Amniotic stem cell (primary cell): ENCODE results near the gene LHB.
A peak's percentile ranks its signal among the peaks of the same experiment; 100 is the strongest.

ENCODE experiments used
- DNase-seq: peaks from one replicate; lab custom pipeline; 2025; lab: John Stamatoyannopoulos, UW

LHB gene

DNA sequence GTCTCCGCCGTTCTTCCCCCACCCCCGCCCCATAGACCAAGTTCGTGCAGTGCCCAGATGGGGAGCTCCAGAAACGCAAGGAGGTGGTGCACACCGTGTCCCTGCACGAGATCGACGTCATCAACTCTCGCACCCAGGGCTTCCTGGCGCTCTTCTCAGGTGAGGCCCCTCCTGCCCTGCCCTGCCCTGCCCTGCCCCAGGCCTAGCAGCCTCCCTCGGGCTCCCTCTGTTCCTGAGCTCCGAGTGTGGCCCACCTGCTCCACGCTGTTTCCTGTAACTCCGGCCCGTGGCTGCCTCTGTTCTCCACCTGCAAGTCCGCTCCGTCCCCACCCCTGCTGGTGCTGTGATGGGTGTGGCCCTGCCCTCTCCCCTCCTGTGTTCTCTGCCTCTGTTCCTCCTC, 6.4 kb downstream of the LHB start:
- DNase-seq: no peak

DNA sequence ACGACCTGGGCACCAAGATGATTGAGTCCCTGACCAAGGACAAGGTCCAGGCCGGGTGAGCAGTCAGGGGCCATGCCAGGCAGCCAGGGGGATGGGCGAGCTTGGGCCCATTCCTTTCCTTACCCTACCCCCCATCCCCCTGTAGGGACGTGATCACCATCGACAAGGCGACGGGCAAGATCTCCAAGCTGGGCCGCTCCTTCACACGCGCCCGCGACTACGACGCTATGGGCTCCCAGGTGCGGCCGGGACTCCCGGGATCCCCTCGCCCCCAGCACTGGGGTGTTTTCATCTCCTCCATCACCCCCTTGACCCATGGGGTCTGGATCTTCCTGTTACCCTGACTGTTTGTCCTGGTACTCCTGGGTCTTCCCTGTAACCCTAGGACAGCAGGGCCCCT, 7.1 kb downstream of the LHB start:
- DNase-seq: no peak

DNA sequence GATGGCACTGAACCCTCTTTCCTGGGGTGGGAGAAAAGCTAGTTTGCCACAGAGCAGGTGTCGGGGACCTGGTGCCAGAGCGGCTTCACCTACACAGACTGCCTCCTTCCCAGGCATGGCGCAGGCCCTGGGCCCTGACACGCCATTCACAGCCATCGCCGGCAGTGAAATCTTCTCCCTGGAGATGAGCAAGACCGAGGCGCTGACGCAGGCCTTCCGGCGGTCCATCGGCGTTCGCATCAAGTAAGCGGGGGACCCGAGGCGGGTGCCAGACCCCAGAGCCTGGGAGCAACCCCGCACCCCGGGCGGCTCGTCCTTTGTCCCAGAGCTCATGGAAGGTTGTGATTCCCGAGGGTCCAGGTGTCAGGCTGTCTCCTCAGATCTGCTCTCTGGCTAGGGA, 10.0 kb downstream of the LHB start:
- no peak for DNase-seq

DNA sequence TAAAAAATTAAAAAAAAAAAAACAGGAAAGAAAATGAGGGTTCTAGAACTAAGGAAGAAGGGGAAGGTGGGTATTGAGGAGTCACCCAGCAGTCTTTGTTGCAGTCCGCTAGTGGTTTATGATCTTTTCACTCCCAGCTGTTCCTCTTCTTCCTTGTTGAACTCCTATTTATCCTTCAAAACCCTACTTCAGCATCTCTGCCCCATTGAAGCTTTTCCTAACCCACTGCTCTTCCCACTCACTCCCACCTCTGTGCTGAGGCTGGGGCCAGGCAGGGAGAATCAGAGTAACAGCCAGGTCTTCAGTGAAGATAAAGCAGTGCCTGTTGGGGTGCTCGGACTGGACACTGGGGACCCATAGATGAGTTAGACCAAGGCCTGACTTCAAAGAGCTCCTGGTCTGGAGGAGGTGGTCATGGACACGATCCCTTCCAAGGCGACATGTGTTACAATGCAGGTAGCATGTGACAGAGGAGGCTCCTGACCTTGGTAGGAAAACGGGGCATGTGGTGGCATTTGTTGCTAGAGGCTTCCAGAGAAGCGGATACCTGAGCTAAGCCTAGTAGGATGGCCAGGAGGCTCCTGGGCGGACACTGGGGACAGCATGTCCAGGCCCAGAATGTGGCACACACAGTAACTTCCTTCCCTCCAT, 11.8 kb downstream of the LHB start:
- DNase-seq: no peak

DNA sequence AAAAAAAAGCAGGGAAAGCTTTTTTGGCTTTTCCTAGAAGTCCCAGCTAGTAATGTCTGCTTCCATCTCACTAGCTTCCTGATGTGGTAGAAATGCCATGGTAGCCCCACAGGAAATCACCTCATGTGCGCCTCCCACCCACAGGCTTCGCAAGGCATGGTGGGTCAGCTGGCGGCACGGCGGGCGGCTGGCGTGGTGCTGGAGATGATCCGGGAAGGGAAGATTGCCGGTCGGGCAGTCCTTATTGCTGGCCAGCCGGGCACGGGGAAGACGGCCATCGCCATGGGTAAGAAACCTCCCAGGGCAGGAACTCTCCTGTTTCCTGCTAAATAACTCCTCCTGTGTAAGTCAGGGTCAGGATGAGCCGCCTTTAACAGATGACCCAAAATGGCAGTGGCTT, 12.8 kb downstream of the LHB start:
- no peak for DNase-seq

DNA sequence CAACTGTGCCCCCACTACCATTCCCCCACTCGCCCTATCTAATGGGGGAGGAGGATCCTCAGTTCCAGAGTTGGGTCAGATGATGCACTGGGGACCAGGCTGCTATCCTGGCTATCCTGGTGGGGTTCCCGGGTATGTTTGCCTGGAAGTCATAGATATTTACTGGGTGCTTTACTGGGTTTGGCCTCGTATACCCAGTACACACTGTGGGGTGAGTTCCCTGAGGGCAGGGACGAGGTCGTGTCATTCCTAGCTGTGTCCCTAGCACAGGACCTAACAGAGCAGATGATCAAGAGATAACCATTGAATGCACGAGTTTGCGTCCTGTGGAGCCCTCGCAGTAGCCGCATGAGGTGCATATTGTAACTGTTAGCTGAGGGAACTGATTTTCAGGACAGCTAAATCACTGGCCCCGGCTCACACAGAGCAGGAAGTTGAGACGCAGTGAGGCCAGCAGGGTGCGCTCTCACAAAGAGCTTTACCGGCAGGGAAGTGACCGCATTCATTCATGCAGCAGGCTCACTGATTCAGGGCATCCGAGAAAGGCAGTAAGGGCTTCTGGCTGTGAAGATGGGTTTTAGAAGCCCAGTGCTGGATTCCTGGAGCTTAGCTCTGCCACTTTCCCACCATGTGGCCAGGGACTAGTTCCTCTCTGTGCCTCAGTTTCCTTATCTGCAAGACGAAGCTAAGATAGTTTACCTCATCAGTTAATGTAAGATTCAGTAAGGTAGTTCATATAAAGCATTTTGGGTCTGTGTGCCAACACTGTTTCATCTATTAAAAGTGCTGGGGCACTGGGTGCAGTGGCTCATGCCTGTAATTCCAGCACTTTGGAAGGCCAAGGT, 17.2 kb downstream of the LHB start:
- DNase-seq: peak; percentile 23

DNA sequence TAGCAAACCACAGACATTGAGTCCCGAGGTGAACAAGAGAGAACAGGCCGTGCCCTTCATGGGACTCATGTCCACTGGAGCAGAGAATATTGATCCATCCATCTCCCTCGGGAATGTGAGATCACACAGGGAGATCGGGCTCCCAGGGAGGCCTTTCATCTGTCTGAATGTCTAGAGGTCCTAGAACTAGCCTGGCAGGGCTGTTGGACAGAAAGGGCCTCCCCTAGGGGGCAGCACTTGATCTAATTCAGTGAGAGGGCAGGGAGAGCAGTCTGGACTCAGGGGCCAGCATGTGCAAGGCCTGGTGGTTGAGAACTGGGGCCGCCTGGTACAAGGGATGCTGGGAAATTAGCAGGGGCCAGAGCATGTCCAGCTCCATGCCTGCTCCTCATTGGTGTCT, 18.9 kb downstream of the LHB start:
- no peak for DNase-seq

DNA sequence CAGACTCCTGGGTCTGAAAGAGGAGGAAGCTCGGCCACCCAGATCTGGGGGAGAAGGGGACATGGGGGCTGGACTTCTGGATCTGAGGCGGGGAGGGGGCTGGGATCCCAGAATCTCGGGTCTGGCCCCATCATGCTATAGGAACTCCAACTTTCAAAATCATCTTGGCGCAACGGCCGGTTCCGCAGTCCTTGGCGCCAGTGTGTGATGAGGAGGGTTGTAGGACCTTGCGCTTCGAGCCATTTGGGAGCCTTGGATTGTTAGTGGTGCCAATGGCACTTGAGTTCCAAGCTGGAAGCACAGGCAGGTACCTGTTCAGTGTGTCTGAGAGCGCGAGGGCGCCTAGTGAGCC, 22.9 kb downstream of the LHB start:
- no peak for DNase-seq

DNA sequence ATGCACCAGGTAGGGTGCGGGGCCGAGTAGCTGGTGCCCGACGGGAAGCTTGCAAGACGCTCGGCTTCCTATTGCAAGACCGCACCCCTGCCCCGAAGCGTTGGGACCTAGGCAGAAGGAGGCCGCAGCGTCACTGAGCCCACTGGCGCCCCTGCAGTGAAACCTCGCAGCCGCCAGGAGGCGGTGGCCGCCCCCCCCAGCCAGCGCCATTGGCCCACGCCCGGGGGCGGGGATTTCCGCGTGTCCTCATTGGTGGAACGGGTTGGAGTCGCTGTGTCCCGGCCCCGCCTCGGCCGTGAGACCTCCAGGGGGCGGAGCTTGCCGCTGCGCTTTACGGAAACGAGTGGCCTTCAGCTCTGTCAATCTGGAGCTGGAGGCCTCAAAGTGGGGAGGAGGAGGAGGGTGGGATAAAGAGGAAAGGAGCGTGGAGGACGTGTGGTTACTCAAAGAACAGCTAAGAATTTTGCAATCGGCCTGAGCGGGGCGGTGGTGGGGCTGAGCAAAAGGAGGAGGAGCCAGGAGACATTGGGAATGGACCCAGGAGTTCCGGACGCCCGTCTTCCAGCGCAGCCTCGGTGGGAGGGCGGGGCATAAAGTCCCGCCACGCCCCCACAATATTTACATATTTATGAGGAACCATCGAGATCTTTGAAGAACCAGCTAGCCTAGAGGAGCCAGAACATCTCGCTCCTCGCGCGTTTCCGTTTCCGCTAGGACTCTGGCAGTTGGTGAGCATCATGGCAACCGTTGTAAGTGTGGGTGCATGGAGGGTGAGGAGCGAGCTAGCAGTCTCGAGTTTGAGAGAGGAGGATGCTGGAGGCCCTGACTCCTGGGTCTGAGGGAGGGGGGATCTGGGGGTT, 23.5 kb downstream of the LHB start, which contains the start of the genes GYS1 and RUVBL2:
Gene GYS1, minus strand, starts transcription at position 135 of the 860 bp plus-strand sequence. CDS start 197 bp downstream, outside the sequence.
Gene RUVBL2, plus strand, starts transcription at position 713 of the 860 bp plus-strand sequence. Its CDS starts 25 bp downstream, at position 738.
- DNase-seq: peak; percentile 100

DNA sequence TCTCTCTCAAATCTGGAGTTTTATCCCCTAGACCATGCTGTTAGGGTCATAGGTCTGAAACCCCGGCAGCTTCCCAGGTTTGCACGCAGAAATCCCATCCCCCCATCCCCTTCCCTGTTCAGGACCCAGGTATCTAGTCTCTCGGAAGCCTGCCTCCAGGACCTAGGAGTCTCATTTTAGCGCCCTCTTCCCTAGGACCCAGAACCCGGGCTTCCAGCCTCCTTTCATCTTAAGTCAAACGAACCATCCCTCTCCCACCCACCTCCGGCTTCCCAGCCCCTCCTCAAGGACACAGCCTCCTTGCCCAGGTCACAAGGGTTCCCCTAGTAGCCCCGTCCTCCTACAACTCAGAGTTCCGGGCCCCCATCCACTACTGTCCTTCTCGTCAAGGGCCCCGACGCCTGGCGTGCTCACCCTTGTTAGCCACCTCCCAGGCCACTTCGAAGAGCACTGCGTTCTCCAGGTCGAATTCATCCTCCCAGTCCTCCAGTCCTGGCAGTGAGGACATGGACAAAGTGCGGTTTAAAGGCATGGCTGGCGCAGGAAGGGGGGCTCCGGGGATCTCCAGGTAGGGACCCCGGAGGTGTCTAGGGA, 24.2 kb downstream of the LHB start:
- no peak for DNase-seq

DNA sequence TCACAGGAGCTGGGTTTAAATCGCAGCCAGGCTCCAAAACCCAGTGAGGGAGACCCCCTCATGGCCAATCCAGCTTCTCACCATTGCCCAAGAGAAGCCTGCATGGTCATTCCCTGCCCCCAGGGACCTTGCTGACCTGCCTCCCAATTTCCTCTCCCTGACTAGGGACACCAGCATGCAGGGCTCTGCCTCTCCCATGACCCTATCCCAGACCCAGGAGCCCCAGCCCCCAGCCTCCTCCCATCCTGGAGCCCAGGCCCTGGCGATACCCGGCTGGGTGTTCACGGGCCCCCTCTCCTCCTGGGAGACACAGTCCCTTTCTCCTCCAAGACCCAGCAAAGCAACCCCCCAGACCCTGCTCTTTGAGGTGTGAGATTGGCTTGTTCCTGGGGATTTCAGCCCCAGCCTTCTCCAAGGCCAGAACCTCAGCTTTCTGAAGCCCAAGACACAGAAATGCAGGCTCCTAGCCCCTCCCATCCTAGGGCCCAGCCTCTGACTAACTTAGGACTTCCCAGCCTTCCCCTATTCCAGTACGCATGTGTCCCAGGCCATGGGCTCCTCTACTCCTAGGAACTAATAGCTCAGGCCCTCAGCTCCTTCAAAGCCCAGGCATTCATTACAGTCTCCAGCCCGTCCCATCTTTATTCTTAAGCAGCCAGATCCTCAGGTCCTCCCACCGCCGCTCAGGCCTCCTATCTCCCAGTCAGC, 24.9 kb downstream of the LHB start:
- peak; percentile 74 for DNase-seq

DNA sequence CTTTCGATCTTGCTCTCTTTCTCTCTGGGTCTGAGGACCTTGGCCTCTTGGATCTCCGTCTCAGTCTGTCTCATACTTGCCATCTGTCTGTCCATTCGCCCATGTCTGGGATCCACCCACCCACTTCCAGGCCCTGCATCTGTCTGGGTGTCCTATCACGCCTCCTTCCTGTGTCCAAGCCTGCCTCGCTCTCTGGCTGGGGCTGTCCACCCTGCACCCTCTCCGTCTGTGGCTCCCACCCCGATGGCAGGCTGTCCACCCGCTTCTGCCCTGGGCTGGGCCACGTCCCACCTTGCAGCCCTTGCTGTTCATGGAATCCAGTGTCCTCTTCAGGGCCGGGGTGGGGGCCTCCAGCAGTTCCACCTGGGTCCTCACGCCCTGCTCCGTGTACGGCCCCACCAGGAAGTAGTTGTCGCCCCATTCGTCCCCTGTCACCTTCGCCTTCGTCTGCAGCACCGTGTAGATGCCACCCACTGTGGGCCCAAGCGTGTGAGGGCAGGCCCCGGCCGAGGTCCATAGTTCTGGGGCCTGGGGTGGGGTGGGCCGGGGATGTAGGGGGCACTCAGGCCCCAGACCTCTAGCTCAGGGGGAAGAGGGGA, 25.8 kb downstream of the LHB start:
- DNase-seq: no peak

DNA sequence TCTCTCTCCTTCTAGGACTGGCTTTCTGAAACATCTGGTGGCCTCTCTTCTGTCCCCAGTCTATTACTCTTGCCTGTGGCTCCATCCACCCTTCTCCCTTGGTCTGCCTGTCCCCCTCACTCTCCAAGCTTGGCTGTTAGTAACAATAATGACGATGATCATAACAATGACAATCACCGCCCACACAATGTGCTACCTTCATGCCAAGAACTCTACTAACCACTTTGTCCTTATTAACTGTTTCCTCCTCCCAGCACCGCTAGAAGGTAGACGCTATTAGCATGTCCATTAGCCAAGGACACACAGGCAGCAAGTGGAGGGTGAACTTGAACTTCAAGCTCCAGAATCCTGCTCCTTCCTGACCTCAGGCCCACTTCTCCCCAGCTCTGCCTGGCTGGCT, 26.5 kb downstream of the LHB start:
- DNase-seq: no peak

DNA sequence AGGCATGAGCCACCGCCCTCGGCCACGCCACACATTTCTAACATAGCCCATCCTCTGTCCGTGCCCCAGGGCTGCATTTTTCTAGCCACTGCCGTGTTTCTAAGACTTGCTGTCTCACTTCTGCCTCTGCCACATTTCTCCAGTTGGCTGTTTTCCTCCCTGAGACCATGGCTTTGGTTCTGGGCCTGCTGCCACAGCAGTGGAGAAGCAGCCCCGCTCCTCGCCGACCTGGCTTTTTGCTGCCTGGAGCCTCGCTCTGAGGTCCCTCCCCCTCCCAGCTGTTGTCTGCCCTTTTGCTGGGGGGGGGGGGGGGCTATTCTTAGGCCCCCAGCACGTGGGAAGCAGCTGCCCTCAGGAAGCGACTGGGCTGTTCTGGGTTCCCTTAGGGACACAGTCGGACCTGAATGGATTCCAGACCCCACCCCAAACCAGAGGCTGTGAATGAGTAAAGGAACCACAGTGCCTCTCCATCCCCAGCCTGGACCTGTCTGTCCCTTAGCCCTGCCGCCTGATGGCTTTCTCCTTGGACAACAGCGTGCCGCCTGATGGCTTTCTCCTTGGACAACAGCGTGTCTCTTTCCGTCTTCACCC, 27.1 kb downstream of the LHB start:
- DNase-seq: no peak

DNA sequence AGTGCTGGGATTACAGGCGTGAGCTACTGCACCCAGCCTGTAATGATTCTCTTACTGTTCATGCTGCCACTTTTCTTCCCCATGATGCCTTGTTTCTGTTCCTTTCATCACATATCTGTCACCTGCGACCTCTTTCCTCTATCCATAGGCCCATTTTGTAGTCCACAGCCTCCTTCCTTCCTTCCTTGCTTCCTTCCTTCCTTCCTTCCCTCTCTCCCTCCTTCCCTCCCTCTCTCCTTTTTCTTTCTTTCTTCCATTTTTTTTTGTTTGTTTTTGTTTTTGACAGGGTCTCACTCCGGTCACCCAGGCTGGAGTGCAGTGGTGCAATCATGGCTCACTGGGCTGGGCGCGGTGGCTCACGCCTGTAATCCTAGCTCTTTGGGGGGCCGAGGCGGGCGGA, 28.0 kb downstream of the LHB start:
- no peak for DNase-seq

DNA sequence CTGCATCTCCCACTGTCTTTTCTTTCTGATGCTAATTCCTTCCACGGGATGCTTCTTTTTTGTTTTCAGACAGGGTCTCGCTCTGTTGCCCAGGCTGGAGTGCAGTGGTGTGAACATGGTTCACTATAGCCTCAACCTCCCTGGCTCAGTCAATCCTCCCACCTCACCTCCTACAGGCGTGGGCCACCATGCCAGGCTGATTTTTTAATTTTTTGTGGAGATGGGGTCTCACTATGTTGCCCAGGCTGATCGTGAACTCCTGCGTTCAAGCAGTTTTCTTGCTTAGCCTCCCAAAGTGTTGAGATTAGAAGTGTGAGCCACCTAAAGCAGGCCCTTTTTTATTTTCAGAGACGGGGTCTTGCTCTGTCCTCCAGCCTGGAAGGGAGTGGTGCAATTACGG, 28.6 kb downstream of the LHB start:
- no peak for DNase-seq

DNA sequence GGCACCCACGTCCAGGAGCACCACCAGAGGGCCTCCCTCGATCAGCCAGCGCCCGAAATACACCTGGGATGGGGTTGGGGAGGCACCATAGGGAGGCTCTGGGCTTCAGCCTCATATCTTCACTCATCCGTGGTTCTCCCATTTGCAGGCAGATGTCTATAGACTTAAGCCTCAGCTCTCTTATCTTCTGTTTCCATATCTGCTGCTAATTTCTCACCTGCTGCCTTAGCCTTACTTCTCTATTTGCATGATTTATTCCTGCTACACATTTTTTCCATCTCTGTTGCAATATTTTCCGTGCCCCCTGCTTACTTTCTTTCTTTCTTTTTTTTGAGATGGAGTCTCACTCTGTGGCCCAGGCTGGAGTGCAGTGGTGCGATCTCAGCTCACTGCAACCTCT, 29.6 kb downstream of the LHB start:
- no peak for DNase-seq

DNA sequence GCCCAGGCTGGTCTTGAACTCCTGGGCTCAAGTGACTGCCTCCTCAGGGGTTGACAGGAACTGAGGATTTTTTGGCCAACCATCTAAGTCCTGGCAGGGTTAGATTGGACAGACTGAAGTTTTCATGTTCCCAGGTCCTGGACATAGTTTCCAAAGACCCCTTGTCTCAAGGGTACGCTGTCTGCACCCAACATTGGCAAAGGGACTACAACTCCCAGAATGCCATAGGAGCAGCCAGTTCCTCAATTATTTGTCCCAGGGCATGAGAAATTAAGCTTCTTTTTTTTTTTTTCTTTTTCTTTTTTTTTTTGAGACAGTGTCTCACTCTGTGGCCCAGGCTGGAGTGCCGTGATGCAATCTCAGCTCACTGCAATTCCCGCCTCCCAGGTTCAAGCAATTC, 30.7 kb downstream of the LHB start:
- DNase-seq: no peak

DNA sequence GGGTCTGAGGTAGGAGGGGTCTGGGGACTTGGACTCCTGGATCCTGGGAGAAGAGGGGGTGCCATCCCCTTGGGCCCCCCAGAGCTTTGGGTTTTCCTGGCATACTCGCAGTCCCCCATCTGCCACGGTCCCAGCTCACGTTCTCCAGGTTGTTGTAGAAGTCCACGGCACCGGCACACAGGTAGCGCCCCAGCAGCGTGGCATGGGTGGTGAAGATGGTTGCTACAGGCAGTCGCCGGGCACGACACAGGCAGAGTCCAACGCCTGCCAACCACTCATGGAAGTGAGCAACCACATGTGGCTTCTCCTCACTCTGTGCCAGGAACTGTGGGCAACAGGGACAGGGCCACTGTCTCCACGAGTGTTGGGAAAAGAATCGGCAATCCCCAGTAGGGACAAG, 31.2 kb downstream of the LHB start:
- DNase-seq: no peak

DNA sequence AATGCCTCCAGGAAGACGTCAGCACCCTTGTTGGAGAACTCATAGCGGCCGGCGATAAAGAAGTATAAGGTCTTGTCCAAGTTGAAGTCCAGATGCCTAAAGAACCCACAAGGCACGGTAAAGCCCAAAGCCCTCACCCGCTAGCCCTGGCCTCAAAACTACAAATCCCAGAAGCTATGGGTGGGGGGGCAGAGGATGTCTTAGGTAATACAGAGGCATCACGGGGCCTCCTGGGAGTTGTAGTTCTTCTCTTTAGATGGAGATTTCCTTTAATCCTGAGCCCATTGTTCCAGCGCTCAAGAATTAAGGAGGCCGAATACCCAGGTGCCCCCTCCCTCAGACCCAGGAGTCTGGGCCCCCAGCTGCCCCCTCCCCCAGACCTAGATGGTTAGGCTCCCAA, 34.6 kb downstream of the LHB start:
- no peak for DNase-seq

DNA sequence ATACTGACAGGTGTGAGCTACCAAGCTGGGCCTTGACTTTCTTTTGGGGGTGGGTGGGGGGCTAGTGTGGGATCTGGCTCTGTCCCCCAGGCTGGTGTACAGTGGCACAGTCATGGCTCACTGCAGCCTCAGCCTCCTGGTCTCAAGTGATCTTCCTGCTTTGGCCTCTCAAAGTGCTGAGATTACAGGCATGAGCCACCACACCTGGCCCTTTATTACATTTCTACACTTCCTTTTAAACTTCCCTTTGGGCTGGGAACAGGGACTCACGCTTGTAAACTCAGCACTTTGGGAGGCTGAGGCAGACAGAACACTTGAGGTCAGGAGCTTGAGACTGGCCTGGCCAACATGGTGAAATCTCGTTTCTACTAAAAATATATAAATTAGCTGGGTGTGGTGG, 39.8 kb downstream of the LHB start:
- no peak for DNase-seq
